Right lobe of liver (tissue), 6 donors: ENCODE results near the gene CTIF. TPM values are rescaled to one million over a fixed set of nuclear protein-coding genes. Genes with fewer than 3 reads are reported as not detected.

Source experiments
- ATAC-seq, 4 donors: fragments of 200-7000 bp; cut with Tn5 transposase; one replicate each; pipeline ENCODE4 v1.9.1; 2020; ENCODE audit warnings: mild to moderate bottlenecking in 4 of 4, moderate library complexity in 4 of 4
- DNase-seq, 3 donors: peaks; one replicate each; pipeline ENCODE4 v3.0.0-alpha.2; 2020
- H3K27ac ChIP-seq, 3 donors: fragments of 200-600 bp; one replicate each; pipeline ENCODE4 v1.8.0; 2022
- H3K27me3 ChIP-seq, 2 donors: fragments of 200-600 bp; one replicate each; pipeline ENCODE4 v1.8.0; 2022
- H3K36me3 ChIP-seq, 4 donors: fragments of 200-600 bp; sonication (generic) in 1 of 4; one replicate each; pipeline versions ENCODE4 v1.5.1 to v1.8.0; 2017 to 2022; ENCODE audit warnings: control low read depth in 1 of 4
- H3K4me1 ChIP-seq, 4 donors: fragments of 200-600 bp; sonication (generic) in 1 of 4; one replicate each; pipeline versions ENCODE4 v1.5.1 to v1.8.0; 2017 to 2022; ENCODE audit warnings: control low read depth in 1 of 4
- H3K4me3 ChIP-seq, 3 donors: fragments of 200-600 bp; one replicate each; pipeline ENCODE4 v1.8.0; 2022
- H3K9me3 ChIP-seq, 4 donors: fragments of 200-600 bp; sonication (generic) in 1 of 4; one replicate each; pipeline versions ENCODE4 v1.5.1 to v1.8.0; 2017 to 2022; ENCODE audit warnings: control low read depth in 1 of 4
- POLR2A ChIP-seq: fragments of 450-650 bp; IDR thresholded peaks from one replicate; pipeline ENCODE4 v1.6.1; 2017; ENCODE audit warnings: antibody characterized with exemption, mild to moderate bottlenecking
- WGBS: methylation state at CpG from one replicate; pipeline ENCODE4 v1.1.6; 2018; ENCODE audit warnings: low coverage, low lambda C conversion rate; ENCODE audit not compliant: insufficient coverage; ENCODE audit errors: missing lambda C conversion rate; 5-methylcytosine and 5-hydroxymethylcytosine counted together
- intact Hi-C, 2 donors: fragments of 100-400 bp; cut with DNase I; formaldehyde crosslinking; loops; one replicate each; pipeline versions ENCODE4 v1.11.2 to v1.14.1; 2022
- total RNA-seq, 6 experiments: library from RNA; depleted of rRNA in 2 of 6; stranded (reverse); fragments of >200 nt in 2 of 6; fragmentation: NEBNext Ultra II Directional in 3 of 6; extraction: Animal tissue kit (Norgen Biotek cat#: 25700) in 3 of 6; gene quantifications; one replicate each; pipeline versions ENCODE4 v1.1.0 to v1.2.4, GENCODE V29; 2016 to 2023
- TF ChIP-seq, protein P1 (sequence below), 4 donors: fragments of 200-600 bp in 3 of 4; fragments of 450-650 bp in 1 of 4; IDR thresholded peaks; one replicate each; pipeline versions ENCODE4 v1.5.1 to v1.8.0; 2016 to 2022; ENCODE audit warnings: antibody characterized with exemption in 4 of 4, mild to moderate bottlenecking in 2 of 4
- donor health status: DM: no; HTN: yes; CAD: no.
- donor health status: DM: no; HTN: no; CAD: no.
- donor health status: DM: no; HTN: no; CAD: no.
- donor health status: DM: no; HTN: yes; CAD: no.
- donor health status: DM: no; HTN: yes; CAD: no.

CTIF gene
- total RNA-seq, 6 experiments from 2014 or later, result 29.0 to 60.6 (median 43.1) TPM

DNA sequence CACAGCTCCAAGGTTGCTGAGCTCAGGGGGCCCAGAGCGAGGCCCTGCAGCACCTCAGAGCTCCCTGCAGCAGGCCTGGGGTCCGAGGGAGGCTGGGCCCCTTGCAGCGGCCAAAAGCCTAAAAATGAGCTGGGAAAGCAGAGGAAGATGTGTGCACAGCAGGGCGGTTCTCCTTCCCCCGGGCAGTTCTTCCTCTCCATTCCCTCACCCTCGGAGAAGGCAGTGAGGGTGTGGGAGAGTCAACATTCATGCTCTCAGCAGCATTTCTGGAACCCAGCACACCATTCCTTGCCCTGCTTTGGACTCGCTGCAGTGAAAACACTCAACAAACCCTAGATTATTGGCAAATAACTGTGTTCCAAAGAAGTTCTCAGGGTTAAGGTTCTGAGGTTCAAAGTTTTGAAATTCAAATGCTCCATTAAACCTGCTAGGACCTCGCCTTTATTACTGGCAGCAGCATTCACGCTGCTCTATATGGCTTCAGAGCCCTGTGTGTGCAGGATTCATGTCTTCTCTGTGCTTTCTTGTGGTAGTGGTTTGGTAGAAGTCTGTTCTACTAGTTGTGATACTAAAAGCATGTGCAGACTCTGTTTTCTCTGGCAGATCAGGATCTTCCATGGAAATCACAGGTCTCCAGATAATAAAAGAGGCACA is 79.1 kb downstream of the CTIF start:
- no peak for TF ChIP-seq POLR2A
- TF ChIP-seq, protein P1, sequence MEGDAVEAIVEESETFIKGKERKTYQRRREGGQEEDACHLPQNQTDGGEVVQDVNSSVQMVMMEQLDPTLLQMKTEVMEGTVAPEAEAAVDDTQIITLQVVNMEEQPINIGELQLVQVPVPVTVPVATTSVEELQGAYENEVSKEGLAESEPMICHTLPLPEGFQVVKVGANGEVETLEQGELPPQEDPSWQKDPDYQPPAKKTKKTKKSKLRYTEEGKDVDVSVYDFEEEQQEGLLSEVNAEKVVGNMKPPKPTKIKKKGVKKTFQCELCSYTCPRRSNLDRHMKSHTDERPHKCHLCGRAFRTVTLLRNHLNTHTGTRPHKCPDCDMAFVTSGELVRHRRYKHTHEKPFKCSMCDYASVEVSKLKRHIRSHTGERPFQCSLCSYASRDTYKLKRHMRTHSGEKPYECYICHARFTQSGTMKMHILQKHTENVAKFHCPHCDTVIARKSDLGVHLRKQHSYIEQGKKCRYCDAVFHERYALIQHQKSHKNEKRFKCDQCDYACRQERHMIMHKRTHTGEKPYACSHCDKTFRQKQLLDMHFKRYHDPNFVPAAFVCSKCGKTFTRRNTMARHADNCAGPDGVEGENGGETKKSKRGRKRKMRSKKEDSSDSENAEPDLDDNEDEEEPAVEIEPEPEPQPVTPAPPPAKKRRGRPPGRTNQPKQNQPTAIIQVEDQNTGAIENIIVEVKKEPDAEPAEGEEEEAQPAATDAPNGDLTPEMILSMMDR (IDR thresholded peaks at IDR 0.05), result no peak
- ATAC-seq (no peak), DNase-seq (no peak)
- 75% methylated on average over 2 of the region's 9 CpGs for WGBS
- Histone ChIP-seq H3K36me3 (peaks cover 0 to 31% (median 7%) of the 10 kb centered on the region in 4 donors), H3K4me1 (no peaks in the 10 kb centered on the region), H3K27ac (no peak overlapping the region), H3K4me3 (no peak overlapping the region), H3K9me3 (no peaks in the 10 kb centered on the region), H3K27me3 (no peaks in the 10 kb centered on the region)
- intact Hi-C loops, result no loop called here

DNA sequence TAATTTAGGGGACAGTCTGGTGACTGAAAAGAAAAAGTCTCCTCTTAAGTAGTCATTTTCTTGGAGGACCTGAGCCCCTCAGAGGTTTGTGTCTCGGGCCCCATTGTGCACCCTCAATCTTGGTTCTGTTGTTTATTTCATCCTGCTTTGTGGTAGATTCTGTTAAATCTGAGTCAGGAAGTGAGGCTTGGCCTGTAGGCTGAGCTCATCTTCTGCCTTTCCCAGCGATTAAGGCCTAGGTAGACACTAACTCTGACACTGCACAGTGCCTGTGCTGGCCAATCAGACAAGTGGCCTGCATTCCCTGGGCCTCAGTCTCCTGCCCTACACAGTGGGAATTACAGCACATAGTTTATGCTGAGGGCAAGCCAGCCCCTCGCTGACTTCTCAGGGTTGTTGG is 80.2 kb downstream of the CTIF start:
- 78% methylated on average over 1 of the region's 3 CpGs for WGBS
- Histone ChIP-seq H3K9me3 (no peaks in the 10 kb centered on the region), H3K36me3 (peaks cover 0 to 31% (median 7%) of the 10 kb centered on the region in 4 donors), H3K27me3 (no peaks in the 10 kb centered on the region), H3K27ac (no peak overlapping the region), H3K4me3 (no peak overlapping the region), H3K4me1 (no peaks in the 10 kb centered on the region)
- TF ChIP-seq POLR2A, result no peak
- TF ChIP-seq, protein P1 (IDR thresholded peaks at IDR 0.05), result no peak
- ATAC-seq (no peak), DNase-seq (no peak)
- intact Hi-C loops, result no loop called here

- ATAC-seq (no peak), DNase-seq (no peak)
- TF ChIP-seq, protein P1 (IDR thresholded peaks at IDR 0.05), result no peak
- TF ChIP-seq POLR2A, result no peak
- H3K4me1 ChIP-seq, result no peaks in the 10 kb centered on the region
- intact Hi-C loops, result no loop called here
- no peaks in the 10 kb centered on the region for H3K9me3 ChIP-seq
- no CpG with 5 or more reads among the region's 16 CpGs for WGBS
- H3K36me3 ChIP-seq, result peaks cover 0 to 31% (median 8%) of the 10 kb centered on the region in 4 donors
- no peaks in the 10 kb centered on the region for H3K27me3 ChIP-seq
- no peak overlapping the region for H3K27ac ChIP-seq
- no peak overlapping the region for H3K4me3 ChIP-seq
Measured at GRCh38 chr18:48619501-48619900, 80.7 kb downstream of the CTIF start.

DNA sequence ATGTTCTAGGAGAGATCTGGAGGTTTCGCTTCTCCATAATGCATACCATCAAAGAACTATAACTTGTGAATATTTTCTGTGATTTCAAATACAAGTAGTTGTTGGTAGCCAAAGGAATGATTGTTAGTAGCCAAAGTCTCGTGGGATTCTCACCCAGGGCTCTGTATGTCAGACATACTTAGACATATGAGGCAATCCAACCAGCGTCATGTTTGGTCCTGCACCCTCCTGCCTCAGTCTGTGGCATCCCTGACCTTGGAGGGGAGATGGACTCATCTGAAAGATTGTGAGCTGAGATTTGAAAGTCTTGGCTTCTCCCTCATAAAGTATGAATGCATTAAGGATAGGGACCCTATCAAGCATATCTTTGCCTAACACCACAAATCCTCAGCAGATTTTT is 81.2 kb downstream of the CTIF start:
- DNase-seq (no peak), ATAC-seq (no peak)
- TF ChIP-seq, protein P1 (IDR thresholded peaks at IDR 0.05), result no peak
- TF ChIP-seq POLR2A, result no peak
- H3K27me3 ChIP-seq, result no peaks in the 10 kb centered on the region
- H3K36me3 ChIP-seq, result peaks cover 0 to 31% (median 8%) of the 10 kb centered on the region in 4 donors
- no peak overlapping the region for H3K27ac ChIP-seq
- no peaks in the 10 kb centered on the region for H3K4me1 ChIP-seq
- no peaks in the 10 kb centered on the region for H3K9me3 ChIP-seq
- 80% methylated on average over 2 of the region's 3 CpGs for WGBS
- intact Hi-C loops, result no loop called here
- H3K4me3 ChIP-seq, result no peak overlapping the region
